HEK293 (cell line): ENCODE measurements around the gene TPM2.

Experiments
- EGR2 ChIP-seq: fragments of 450-650 bp; formaldehyde crosslinking; IDR thresholded peaks from 2 replicates; pipeline ENCODE4 v1.5.1; 2016; ENCODE audit warnings: low read depth, missing biosample characterization, missing genetic modification characterization
- INSM2 ChIP-seq: fragments of 450-650 bp; formaldehyde crosslinking; IDR thresholded peaks from 2 replicates; pipeline ENCODE4 v1.5.1; 2016; ENCODE audit warnings: missing biosample characterization, missing genetic modification characterization
- KLF9 ChIP-seq: fragments of 450-650 bp; formaldehyde crosslinking; IDR thresholded peaks from 2 replicates; pipeline ENCODE4 v1.5.1; 2016; ENCODE audit warnings: missing biosample characterization, missing genetic modification characterization, low read depth
- PRDM10 ChIP-seq: fragments of 450-650 bp; formaldehyde crosslinking; IDR thresholded peaks from 2 replicates; pipeline ENCODE4 v1.5.1; 2016; ENCODE audit warnings: missing biosample characterization, missing genetic modification characterization
- PRDM6 ChIP-seq: fragments of 450-650 bp; formaldehyde crosslinking; IDR thresholded peaks from 2 replicates; pipeline ENCODE4 v1.5.1; 2017; ENCODE audit warnings: missing biosample characterization, missing genetic modification characterization
- REPIN1 ChIP-seq: fragments of 450-650 bp; formaldehyde crosslinking; IDR thresholded peaks from 2 replicates; pipeline ENCODE4 v1.5.1; 2017; ENCODE audit warnings: missing biosample characterization, missing genetic modification characterization, low read depth
- ZEB2 ChIP-seq: fragments of 450-650 bp; formaldehyde crosslinking; IDR thresholded peaks from 2 replicates; pipeline ENCODE4 v1.5.1; 2016; ENCODE audit warnings: missing biosample characterization, missing genetic modification characterization
- ZFP3 ChIP-seq: fragments of 450-650 bp; formaldehyde crosslinking; IDR thresholded peaks from 2 replicates; pipeline ENCODE4 v1.5.1; 2016; ENCODE audit warnings: low read depth, missing biosample characterization, missing genetic modification characterization
- ZNF121 ChIP-seq: fragments of 450-650 bp; formaldehyde crosslinking; IDR thresholded peaks from 2 replicates; pipeline ENCODE4 v1.5.1; 2016; ENCODE audit warnings: missing biosample characterization, missing genetic modification characterization
- ZNF133 ChIP-seq: fragments of 450-650 bp; formaldehyde crosslinking; IDR thresholded peaks from 2 replicates; pipeline ENCODE4 v1.5.1; 2016; ENCODE audit warnings: missing biosample characterization, missing genetic modification characterization
- ZNF302 ChIP-seq: fragments of 450-650 bp; formaldehyde crosslinking; IDR thresholded peaks from 2 replicates; pipeline ENCODE4 v1.5.1; 2016; ENCODE audit warnings: missing biosample characterization, missing genetic modification characterization, low read depth
- ZNF350 ChIP-seq: fragments of 450-650 bp; formaldehyde crosslinking; IDR thresholded peaks from 2 replicates; pipeline ENCODE4 v1.5.0; 2017; ENCODE audit warnings: missing biosample characterization, mild to moderate bottlenecking, missing genetic modification characterization
- ZNF354C ChIP-seq: fragments of 450-650 bp; formaldehyde crosslinking; IDR thresholded peaks from 2 replicates; pipeline ENCODE4 v1.5.1; 2016; ENCODE audit warnings: missing biosample characterization, missing genetic modification characterization, low read depth, borderline replicate concordance
- ZNF398 ChIP-seq: fragments of 450-650 bp; formaldehyde crosslinking; IDR thresholded peaks from 2 replicates; pipeline ENCODE4 v1.5.1; 2017; ENCODE audit warnings: missing biosample characterization, missing genetic modification characterization
- ZNF513 ChIP-seq: fragments of 450-650 bp; IDR thresholded peaks from 2 replicates; pipeline ENCODE4 v1.5.1; 2018; ENCODE audit warnings: missing biosample characterization, missing genetic modification characterization
- ZNF518A ChIP-seq: fragments of 450-650 bp; formaldehyde crosslinking; conservative IDR thresholded peaks from 2 replicates; pipeline ENCODE4 v1.5.1; 2016; ENCODE audit warnings: low read depth, missing biosample characterization, missing genetic modification characterization
- ZNF548 ChIP-seq: fragments of 450-650 bp; formaldehyde crosslinking; IDR thresholded peaks from 2 replicates; pipeline ENCODE4 v1.5.1; 2016; ENCODE audit warnings: missing biosample characterization, missing genetic modification characterization
- ZNF560 ChIP-seq: fragments of 450-650 bp; formaldehyde crosslinking; IDR thresholded peaks from 2 replicates; pipeline ENCODE4 v1.5.1; 2017; ENCODE audit warnings: missing biosample characterization, missing genetic modification characterization, borderline replicate concordance
- ZNF561 ChIP-seq: fragments of 450-650 bp; IDR thresholded peaks from 2 replicates; pipeline ENCODE4 v1.5.1; 2018; ENCODE audit warnings: missing biosample characterization, missing genetic modification characterization, borderline replicate concordance
- ZNF645 ChIP-seq: fragments of 450-650 bp; formaldehyde crosslinking; IDR thresholded peaks from 2 replicates; pipeline ENCODE4; 2016; ENCODE audit warnings: missing biosample characterization, missing genetic modification characterization
- ZNF670 ChIP-seq: fragments of 450-650 bp; formaldehyde crosslinking; IDR thresholded peaks from 2 replicates; pipeline ENCODE4 v1.5.1; 2016; ENCODE audit warnings: missing biosample characterization, missing genetic modification characterization, low read depth
- ZSCAN30 ChIP-seq: fragments of 450-650 bp; IDR thresholded peaks from 2 replicates; pipeline ENCODE4 v1.5.1; 2018; ENCODE audit warnings: missing biosample characterization, mild to moderate bottlenecking, missing genetic modification characterization, moderate library complexity

TPM2 gene

GRCh38 chr9:35657546-35658136 lies 32.1 kb downstream of the TPM2 start, which contains the start of gene RMRP (continued):
- TF ChIP-seq PRDM10 (peak; percentile 62), ZNF513 (tag by site-specific recombination) (peak; percentile 22; the same call in 1 of the 2 replicates), ZNF302 (tag by site-specific recombination) (no peak), ZSCAN30 (tag by site-specific recombination) (peak; percentile 59; the same call in 1 of the 2 replicates), ZNF560 (tag by site-specific recombination) (no peak), ZNF121 (tag by site-specific recombination) (no peak), ZEB2 (tag by site-specific recombination) (peak; percentile 98), PRDM6 (tag by site-specific recombination) (no peak), ZNF670 (no peak), KLF9 (peak; percentile 78), ZNF354C (tag by site-specific recombination) (no peak), ZNF398 (tag by site-specific recombination) (no peak), ZNF350 (no peak), ZNF518A (tag by site-specific recombination) (no peak), EGR2 (peak; percentile 77), REPIN1 (tag by site-specific recombination) (0 out of 2 replicates have a peak, but pooled peaks have one; percentile 58), INSM2 (tag by site-specific recombination) (peak; percentile 80), ZNF133 (tag by site-specific recombination) (no peak), ZNF548 (tag by site-specific recombination) (no peak), ZFP3 (tag by site-specific recombination) (no peak), ZNF561 (tag by site-specific recombination) (peak; percentile 34; the same call in 1 of the 2 replicates), ZNF645 (tag by site-specific recombination) (no peak)
